Panc1 (cell line): ENCODE results near the gene CLSTN2.

Experiments used
- POLR2AphosphoS5 ChIP-seq: IDR thresholded peaks from 2 replicates; pipeline ENCODE4 v1.6.1; 2012; ENCODE audit warnings: mild to moderate bottlenecking, low read depth, low read length, moderate library complexity
- REST ChIP-seq, 2 experiments: IDR thresholded peaks; 2 replicates each; pipeline ENCODE4 v1.6.1; 2011 to 2012; ENCODE audit warnings: low read depth in 2 of 2, control low read depth in 1 of 2, low read length in 1 of 2, mild to moderate bottlenecking in 1 of 2, moderate library complexity in 1 of 2; ENCODE audit not compliant: insufficient read depth in 1 of 2
- SIN3A ChIP-seq: IDR thresholded peaks from 2 replicates; pipeline ENCODE4 v1.6.1; 2012; ENCODE audit warnings: low read depth, mild to moderate bottlenecking, low read length, moderate library complexity, borderline replicate concordance; ENCODE audit not compliant: insufficient read depth
- TCF7L2 ChIP-seq: IDR thresholded peaks from 2 replicates; pipeline ENCODE4 v1.6.1; 2011; ENCODE audit warnings: mild to moderate bottlenecking, low read depth, low read length, inconsistent platforms
- TF ChIP-seq, protein P1 (sequence below): fragments of 450-650 bp; IDR thresholded peaks from 2 replicates; pipeline ENCODE4 v1.5.1; 2017; ENCODE audit warnings: mild to moderate bottlenecking

DNA sequence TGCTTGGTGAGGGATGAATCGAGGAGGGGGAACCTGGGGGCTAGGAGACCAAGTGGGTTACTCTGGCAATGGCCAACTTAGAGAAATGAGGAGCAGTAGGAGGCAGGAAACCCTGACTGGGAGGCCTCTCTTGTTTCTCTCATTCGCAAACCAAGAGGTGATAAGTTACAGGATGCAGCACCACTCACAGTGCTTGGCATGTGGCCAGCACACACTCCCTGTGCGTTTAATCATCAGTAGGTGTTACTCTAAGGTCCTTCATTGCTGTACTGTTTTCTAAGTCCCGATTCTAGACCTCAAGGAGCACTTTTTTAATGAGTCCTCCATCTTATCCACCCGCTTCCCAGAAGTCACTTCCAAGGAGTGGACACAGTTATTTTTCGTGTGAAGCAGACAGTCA is 428.8 kb downstream of the CLSTN2 start:
- TF ChIP-seq, protein P1, sequence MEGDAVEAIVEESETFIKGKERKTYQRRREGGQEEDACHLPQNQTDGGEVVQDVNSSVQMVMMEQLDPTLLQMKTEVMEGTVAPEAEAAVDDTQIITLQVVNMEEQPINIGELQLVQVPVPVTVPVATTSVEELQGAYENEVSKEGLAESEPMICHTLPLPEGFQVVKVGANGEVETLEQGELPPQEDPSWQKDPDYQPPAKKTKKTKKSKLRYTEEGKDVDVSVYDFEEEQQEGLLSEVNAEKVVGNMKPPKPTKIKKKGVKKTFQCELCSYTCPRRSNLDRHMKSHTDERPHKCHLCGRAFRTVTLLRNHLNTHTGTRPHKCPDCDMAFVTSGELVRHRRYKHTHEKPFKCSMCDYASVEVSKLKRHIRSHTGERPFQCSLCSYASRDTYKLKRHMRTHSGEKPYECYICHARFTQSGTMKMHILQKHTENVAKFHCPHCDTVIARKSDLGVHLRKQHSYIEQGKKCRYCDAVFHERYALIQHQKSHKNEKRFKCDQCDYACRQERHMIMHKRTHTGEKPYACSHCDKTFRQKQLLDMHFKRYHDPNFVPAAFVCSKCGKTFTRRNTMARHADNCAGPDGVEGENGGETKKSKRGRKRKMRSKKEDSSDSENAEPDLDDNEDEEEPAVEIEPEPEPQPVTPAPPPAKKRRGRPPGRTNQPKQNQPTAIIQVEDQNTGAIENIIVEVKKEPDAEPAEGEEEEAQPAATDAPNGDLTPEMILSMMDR, result no peak
- no peak for TF ChIP-seq SIN3A
- no peak for TF ChIP-seq REST (IDR thresholded peaks at IDR 0.05; ENCODE audit: insufficient read depth in 1 of 2, low read depth in 2 of 2, low read length in 1 of 2)
- no peak for TF ChIP-seq TCF7L2
- no peak for TF ChIP-seq POLR2AphosphoS5
